Fibroblast of the conjunctiva (primary cell): Measurements from ENCODE around the gene SNAI1.
"Not testable (repeated sequence)": the region's sequence is repeated elsewhere in the genome, so short reads cannot be mapped to it uniquely, and the experiment has no call there.

ENCODE experiments used
- DNase-seq: peaks from one replicate; pipeline ENCODE4 v3.0.0-alpha.2; 2010; ENCODE audit warnings: low read depth

SNAI1 gene

DNA sequence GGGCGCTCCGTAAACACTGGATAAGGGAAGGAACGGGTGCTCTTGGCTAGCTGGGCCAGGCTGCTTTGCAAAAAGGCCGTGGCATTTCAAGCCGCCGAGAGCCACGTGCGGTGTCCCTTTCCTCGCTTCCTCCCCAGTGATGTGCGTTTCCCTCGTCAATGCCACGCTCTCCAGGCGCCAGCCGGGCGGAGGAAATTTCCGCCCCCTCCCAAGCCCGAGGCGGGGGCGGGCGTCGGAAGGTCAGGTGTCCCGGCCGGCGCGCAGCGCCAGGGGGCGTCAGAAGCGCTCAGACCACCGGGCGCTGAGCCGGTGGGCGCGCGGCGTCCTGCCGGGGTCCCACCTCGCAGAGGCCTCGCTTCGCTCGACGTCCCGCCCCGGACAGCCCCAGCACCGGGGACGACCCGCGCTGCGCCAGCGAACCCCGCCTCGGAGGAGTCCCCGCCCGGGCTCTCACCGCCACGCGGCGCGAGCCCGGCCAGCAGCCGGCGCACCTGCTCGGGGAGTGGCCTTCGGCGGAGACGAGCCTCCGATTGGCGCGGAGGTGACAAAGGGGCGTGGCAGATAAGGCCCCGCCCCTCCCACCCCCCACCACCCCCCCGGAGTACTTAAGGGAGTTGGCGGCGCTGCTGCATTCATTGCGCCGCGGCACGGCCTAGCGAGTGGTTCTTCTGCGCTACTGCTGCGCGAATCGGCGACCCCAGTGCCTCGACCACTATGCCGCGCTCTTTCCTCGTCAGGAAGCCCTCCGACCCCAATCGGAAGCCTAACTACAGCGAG is at the start of gene SNAI1:
TSS of gene SNAI1 (plus strand) at position 635 of the 777 bp plus-strand sequence. CDS start at position 715, 80 bp downstream.
- peak; percentile 51 for DNase-seq

DNA sequence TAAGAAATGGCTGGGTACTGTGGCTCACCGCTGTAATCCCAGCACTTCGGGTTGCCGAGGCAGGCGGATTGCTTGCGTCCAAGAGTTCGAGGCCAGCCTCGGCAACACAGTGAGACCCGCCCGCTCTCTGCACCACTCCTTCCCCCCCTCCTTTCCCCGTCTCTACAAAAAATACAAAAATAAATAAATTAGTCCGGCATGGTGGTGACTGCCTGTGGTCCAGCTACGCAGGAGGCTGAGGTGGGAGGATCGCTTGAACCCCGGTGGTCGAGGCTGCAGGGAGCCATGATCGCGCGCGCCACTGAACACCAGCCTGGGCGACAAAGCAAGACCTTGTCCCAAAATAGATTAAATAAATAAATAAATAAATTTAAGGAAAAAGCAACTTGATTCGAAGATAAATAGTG is 47.0 kb upstream of the SNAI1 start:
- DNase-seq, result no peak

DNA sequence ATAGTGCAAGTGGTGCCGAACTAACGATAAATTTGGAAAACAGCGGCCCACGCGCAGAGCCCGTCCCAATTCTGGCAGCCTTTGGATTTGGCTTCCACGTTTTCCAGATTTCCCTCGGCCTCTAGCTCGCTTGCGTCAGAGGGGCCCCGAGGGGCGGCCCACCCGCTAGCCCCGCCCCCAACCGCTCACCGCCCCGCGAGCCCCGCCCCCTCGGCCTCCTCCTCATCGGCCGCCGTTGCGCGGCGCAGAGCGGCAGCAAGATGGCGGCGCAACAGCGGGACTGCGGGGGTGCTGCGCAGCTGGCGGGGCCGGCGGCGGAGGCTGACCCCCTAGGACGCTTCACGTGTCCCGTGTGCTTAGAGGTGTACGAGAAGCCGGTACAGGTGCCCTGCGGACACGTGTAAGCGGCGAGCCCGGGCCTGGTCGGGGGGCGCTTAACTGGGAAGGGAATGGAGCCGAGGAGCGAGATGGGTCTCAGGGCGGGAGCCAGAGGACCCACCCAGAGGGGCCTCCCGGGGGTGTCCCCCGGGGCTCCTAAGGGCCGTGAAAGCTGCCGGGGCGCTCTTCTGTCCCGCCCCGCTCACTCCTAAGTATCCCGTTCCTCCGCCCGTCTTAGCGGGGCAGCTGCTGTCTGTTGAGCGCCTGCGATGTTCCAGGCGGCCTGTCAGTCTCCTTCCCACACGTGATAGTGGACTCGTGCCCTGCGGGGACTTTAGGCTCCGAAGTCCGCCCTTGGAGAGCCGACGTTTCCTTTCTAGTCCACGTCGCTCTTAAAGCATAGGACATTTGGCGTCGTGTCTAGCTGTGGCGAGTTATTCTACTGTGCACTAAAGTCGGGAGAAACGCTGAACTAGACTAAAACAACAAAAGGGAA is 46.4 kb upstream of the SNAI1 start, which contains the start of gene RNF114:
TSS of gene RNF114 (plus strand) at position 245 of the 874 bp plus-strand sequence. CDS start at position 261, 16 bp downstream.
- peak; percentile 66 for DNase-seq

DNA sequence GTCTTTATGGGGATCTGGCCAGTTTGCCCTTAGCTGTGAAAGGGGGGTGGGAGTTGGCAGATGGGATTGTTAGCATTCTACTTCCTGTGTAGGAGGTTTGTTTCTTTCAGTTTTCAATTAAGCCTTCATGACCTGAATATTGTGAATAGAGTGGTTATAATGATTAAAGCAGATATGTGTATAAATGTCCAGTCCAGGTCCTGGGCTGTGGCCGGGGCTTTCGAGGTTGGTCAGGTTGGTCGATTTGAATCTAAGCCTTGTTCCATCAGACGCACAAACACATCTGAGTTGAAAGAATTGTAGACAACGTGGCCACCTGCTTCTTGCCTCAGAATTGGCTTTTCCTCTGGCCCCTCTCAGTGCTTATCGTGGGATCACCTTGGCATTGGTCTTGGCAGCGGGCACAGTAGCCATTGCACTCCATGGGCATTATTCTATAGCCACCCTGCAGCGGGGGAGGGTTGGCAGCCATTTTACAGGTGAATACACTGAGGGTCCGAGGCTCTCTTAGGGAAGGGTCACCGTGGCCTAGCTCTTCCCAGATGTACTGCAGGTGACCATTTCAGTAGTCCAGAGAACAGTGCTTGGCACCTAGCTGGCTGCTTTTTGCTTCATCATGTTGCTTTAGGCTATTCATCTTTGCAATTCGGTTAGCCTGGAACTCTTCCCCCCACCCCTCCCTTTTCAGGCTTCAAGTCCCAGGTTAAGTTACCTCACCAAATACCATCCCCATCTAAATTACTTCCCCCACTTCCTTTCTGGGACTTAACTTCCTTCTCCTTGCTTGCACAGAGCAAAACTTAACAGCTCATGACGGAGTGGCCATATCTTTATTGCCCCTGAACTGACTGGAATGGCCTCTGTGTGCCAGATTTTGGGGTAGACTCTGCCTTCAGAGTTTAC is 45.5 kb upstream of the SNAI1 start:
- no peak for DNase-seq

DNA sequence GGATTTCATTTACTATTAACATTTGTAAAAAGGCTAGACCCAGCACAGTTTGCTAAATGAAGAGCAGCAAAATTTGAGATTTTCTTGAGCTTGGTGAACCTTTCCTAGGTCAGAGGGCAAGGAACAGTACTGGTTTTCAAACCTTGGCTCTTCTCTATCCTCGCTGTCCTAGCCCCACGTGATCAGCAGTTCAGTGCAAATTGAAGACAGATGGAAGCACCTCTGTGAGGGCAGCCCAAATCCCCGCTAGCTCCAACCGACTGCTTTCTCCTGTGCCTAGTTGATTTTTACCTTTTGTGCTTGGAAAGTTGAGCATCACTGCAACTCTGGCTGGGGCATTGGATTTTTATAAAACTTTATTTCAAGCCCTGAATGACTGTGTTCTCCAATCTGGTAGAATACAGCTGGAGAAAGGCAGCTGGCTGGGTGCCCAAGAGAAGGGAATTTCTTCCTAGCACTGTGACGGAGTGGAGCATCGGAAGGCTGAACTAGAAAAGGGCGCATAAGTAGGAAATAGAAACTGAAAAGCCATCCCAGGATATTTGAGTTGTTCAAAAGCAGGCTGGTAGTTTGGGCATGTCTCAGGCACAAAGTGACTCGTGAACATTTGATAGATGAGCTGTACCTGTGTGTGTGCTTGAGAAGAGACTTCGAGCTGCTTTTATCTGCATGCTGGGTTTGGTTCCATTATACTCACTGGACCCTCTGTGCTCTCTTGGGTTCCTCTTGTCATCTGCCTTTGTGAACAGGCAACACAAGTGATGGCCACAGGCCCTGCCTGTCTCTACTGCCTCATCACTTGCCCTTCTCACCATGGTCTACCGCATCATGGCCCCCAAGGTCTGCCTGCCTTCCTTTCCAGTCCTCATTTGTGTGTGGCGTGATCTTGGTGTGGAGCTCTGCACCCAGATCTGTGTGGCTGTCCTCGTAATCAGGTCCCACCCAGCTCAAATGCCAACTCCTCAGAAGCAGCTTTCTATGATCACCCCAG is 44.3 kb upstream of the SNAI1 start:
- DNase-seq, result peak; percentile 51

DNA sequence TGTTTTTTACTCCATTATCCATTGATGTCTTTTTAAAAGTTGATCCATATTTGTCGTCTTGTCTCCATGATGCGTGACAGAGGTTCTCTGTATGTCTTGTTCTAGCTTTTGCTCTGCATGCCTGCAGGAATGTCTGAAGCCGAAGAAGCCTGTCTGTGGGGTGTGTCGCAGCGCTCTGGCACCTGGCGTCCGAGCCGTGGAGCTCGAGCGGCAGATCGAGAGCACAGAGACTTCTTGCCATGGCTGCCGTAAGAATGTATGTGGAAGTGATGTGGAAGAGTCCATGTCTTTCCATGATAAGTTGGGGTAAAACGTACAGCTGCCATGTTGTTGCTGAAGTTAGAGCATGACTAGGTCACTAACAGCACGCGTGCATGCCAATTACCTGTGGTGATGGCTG is 41.3 kb upstream of the SNAI1 start:
- no peak for DNase-seq

DNA sequence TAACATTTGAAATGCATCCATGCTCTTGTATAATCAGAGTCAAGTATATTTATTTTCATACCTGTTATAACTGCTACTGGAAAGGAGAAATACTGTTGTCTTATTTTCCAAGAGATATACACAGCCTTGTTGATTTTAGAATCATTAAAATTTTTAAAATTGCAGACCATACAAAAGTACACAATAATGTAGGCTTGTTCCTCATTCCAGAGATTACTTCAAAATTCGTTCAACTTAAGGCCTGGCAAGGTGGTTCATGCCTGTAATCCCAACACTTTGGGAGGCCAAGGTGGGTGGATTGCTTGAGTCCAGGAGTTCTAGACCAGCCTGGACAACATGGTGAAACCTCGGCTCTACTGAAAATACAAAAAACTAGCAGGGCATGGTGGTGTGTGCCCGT is 40.5 kb upstream of the SNAI1 start:
- no peak for DNase-seq

DNA sequence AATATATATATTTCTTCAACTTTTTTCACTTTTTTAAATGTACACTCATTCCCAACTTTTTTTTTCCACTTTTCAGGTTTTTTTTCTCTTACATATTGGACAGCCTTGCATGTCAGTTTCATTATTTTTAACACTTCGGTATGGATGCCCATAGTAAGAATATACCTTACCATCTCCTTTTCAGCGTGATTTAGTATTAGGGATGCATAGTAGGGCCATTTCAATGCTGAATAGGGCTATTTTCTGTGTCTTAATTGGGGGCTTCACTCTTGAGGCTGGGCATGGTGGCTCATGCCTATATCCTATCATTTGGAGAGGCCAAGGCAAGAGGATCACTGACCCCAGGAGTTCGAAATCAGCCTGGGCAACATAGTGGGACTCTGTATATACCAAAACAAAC is 39.8 kb upstream of the SNAI1 start:
- DNase-seq, result no peak

DNA sequence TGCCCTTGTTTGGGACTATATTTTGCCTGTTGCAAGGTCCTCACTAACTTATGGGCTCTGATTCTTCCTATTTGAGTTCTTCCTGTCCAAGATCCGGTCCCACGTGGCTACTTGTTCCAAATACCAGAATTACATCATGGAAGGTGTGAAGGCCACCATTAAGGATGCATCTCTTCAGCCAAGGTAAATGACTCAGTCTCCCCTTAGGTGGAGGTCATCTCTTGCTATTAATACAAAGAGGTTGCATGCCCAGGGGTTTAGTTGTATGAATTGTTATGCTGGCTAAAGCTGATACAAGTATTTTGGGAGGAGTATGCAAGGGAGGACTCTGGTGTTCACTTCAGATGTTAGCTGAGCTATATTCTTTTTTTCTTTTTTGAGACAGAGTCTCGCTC is 37.5 kb upstream of the SNAI1 start:
- no peak for DNase-seq

DNA sequence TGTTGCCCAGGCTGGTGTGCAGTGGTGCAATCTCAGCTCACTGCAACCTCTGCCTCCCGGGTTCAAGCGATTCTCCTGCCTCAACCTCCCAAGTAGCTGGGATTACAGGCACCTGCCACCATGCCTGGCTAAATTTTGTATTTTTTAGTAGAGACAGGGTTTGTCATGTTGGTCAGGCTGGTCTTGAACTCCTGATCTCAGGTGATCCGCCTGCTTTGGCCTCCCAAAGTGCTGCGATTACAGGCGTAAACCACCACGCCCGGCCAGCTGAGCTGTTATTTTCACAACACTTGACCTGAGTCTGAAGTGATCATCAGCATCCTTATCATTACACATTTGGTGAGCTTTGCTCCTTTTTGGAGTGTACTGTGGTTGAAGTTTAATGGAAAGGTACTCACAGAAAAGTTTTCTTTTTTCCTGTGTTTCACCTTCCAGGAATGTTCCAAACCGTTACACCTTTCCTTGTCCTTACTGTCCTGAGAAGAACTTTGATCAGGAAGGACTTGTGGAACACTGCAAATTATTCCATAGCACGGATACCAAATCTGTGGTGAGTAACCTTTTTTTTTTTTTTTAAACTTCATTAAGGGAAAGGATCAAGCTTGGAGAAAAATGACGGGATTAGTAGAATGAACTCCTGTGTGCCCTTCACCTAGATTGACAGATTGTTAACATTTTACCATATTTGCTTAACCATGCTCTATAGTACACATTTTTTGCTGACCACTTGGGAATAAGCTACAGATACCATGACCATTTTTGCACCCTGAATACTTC is 36.9 kb upstream of the SNAI1 start:
- no peak for DNase-seq

DNA sequence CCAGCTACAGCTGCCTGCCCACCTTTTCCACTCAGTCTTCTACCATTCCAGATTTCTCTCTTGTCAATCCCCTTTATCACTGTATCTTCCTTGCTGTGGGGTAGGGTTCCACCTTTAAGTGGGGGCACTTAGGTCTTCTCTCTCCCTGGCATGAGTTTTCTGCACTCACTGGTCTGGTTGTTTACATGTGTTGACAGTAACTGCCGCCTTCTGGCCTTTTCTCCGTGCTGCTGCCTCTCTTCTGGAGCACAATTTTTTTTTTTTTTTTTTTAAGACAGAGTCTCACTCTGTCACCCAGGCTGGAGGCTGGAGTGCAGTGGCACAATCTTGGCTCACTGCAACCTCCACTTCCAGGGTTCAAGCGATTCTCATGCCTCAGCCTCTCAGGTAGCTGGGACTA is 34.6 kb upstream of the SNAI1 start:
- no peak for DNase-seq

DNA sequence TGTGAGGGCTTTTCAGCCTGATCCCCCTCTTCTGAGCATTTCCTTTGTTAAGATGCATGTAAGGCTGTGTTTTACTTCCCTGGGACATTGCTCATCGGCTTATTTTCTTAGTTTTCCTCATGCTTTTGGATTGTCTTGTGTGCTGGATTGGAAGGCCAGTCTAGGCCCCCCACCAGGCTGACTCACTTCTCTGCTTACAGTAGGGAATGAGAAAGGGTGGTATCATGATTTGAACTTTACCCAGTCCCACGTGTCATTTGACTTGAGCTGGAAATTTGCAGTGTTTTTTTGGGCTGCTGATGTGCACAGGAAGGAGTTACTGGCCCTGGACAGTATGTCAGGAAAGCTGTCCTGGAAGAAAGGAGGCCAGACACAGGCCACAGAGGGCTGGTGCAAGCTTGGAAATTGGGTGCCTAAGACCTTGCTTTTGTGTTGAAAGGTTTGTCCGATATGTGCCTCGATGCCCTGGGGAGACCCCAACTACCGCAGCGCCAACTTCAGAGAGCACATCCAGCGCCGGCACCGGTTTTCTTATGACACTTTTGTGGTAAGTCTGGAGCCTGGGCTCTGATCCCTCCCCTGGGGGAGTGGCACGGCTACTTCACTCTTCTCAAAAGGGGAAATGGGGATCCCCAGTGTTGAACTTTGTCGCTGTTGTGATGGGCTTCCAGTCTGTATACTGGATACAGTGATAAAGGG is 33.8 kb upstream of the SNAI1 start:
- DNase-seq, result peak; percentile 67

DNA sequence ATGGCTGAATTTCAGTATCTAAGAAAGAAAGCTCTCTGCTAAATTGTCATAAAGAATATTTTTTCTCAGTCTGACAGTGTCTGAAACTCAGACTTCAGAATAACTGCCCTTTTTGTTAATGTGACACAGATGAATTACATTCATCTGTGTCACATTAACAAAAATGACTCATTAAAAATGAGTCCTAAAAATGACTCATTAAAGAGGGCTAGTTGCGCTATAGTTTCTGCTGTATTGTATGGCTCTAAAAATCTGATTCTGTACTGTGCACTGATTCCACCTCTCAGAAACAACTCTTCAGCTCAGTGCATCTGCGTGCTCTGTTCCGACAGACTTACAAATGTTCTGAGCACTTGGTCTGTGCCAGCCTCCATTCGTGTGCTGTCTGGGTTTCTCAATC is 31.6 kb upstream of the SNAI1 start:
- DNase-seq, result peak; percentile 31

DNA sequence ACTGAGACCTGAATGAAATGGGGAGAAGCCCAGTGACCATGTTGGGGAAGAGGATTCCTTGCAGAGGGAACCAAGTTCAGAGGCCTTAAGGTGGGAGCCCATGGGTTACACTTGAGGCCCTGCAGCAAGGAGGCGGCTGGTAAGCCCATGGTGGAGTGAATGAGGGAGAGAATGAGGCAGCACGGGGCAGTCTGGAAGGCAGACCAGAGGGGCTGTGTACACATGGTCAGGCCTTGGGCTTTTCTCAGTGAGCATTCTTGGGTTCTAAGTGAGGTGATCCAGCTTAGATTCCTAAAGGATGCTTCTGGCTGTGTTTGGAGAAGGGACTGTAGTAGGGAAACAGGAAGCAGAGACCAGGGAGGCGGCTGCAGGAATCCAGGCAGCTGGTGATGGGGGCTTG is 27.6 kb upstream of the SNAI1 start:
- no peak for DNase-seq

DNA sequence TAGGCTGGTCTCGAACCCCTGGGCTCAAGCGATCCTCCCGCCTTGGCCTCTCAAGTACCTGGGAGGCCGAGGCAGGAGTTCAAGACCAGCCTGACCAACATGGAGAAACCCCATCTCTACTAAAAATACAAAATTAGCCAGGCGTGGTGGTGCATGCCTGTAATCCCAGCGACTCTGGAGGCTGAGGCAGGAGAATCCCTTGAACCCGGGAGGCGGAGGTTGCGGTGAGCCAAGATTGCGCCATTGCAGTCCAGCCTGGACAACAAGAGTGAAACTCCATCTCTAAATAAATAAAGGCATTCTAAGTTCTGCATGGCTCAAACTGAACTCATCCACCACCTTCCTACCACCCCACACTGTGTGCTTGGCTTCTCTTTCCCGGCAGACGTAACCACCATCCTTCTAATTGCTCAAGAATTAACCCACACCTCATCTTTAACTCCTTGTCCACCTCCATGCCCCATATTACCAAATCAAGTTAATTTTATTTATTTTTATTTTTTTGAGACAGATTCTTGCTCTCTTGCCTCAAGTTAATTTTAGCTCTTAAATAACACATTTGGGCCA is 26.9 kb upstream of the SNAI1 start:
- not testable (repeated sequence) for DNase-seq

DNA sequence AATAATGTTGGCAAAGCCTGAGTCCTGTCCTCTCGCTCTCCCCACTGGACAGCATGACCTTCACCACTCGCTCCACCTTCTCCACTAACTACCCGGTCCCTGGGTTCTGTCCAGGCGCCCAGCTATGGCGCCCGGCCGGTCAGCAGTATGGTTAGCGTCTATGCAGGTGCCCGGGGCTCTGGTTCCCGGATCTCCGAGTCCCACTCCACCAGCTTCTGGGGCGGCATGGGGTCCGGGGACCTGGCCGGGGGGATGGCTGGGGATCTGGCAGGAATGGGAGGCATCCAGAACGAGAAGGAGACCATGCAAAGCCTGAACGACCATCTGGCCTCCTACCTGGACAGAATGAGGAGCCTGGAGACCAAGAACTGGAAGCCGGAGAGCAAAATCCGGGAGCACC is 26.1 kb upstream of the SNAI1 start:
- no peak for DNase-seq

DNA sequence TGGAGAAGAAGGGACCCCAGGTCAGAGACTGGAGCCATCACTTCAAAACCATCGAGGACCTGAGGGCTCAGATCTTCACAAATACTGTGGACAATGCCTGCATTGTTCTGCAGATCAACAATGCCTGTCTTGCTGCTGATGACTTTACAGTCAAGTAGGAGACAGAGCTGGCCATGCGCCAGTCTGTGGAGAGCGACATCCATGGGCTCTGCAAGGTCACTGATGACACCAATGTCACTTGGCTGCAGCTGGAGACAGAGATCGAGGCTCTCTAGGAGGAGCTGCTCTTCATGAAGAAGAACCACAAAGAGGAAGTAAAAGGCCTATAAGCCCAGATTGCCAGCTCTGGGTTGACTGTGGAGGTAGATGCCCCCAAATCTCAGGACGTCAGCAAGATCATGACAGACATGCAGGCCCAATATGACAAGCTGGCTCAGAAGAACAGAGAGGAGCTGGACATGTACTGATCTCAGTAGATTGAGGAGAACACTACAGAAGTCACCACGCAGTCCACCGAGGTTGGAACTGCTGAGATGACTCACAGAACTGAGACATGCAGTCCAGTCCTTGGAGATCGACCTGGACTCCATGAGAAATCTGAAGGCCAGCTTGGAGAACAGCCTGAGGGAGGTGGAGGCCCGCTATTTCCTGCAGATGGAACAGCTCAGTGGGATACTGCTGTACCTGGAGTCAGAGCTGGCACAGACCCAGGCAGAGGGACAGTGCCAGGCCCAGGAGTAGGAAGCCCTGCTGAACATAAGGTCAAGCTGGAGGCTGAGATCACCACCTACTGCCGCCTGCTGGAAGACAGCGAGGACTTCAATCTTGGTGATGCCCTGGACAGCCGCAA is 25.5 kb upstream of the SNAI1 start:
- DNase-seq, result not testable (repeated sequence)

DNA sequence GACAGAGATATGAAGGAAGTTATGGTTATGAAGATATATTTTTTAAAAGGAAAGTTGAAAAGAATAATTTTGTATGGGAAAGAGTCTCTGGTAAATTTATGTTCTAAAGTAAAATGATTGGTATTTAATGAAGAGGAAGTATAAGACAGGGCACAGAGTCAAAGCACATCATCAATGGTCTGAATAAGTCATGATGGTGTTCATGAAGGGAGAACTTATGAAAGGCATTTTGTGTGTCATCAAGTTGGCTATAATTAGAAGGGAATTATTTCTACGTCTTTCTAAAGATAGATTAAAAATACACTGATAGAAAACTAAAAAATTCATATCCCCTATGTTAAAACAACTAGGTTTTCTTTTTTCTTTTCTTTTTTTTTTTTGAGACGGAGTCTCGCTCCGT is 21.4 kb upstream of the SNAI1 start:
- no peak for DNase-seq
